ENCODE results near the gene ATP6V0D1.

ATP6V0D1 gene

GRCh38 chr16:67389911-67390815 is 90.8 kb downstream of the ATP6V0D1 start:
- DNase-seq, result no peak

DNA sequence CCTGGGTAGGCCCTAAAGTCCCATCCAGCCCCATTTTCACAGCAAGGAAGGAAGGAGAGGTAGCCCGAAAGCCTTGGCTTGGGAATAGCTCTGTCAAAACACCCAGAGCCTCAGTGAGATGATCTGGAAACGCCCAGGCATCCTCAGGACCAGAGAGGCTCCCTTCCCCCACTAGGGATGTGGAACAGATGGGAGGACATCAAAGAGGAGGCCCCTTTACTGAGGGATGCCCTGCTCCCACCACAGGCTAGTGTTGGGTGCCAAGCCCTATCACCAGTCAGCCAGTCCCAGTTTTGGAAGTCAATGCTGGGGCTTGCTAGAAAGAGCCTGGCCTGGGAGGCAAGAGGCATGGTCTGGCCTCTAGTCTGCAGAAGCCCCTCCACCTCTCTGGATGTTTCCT is 92.4 kb downstream of the ATP6V0D1 start:
- DNase-seq, result no peak

DNA sequence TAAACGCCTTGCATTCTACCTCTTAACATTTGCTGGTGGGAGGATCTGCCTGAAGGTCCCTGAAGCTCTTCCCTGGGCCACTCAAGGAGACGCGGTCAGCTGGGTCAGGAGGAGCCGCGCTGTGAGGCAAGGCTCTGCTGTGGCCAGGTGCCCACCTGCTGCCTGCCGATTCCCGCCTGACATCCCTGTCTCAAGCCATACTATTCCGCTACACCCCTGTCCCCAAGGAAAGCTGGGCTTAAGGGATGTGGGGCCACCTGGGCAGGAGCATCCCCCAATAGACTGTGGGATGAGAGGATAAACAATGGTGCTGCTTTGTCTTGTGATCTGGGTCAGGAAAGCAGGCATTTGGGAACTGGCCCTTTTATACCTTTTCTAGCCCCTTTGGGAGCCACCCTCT is 92.8 kb downstream of the ATP6V0D1 start:
- no peak for DNase-seq
